H1 (cell line): Measurements from ENCODE around the gene SMIM32. TPM values are rescaled to one million over a fixed set of nuclear protein-coding genes. Genes with fewer than 3 reads are reported as not detected.

Source experiments
- CTCF ChIA-PET: fragments of 300-600 bp; sonication (Branson Sonifier 250); formaldehyde crosslinking; loops from one replicate; lab custom pipeline; 2021; ENCODE audit not compliant: partially characterized antibody; lab: Charles Lee
- POLR2A ChIA-PET: fragments of 300-600 bp; sonication (Branson Sonifier 250); formaldehyde crosslinking; loops from one replicate; lab custom pipeline; 2021; ENCODE audit warnings: inconsistent platforms; ENCODE audit not compliant: partially characterized antibody; lab: Charles Lee
- DNase-seq, 2 experiments: peaks; one replicate each; pipeline versions ENCODE4 v3.0.0 to v3.0.0-alpha.2; 2010 to 2022; ENCODE audit warnings: low spot score in 2 of 2, low read depth in 1 of 2, mixed read lengths in 1 of 2
- FAIRE-seq: peaks from 2 replicates; lab custom pipeline; 2011; peaks lifted over from hg19 to GRCh38; lab: Jason Lieb, UNC
- H2AFZ ChIP-seq: 2 replicates; pipeline ENCODE4 v1.8.1; 2012; ENCODE audit warnings: low read length, inconsistent platforms
- H2AK5ac ChIP-seq: 2 replicates; pipeline ENCODE4 v1.6.1; 2013; ENCODE audit warnings: low read depth, low read length
- H2BK120ac ChIP-seq: replicated peaks from 2 replicates; pipeline ENCODE3; 2013; ENCODE audit warnings: low read depth, low read length, inconsistent platforms
- H2BK12ac ChIP-seq: 2 replicates; pipeline ENCODE4 v1.6.1; 2013; ENCODE audit warnings: low read depth, low read length
- H2BK15ac ChIP-seq: 2 replicates; pipeline ENCODE4 v1.6.1; 2013; ENCODE audit warnings: low read length
- H2BK20ac ChIP-seq: 2 replicates; pipeline ENCODE4 v1.6.1; 2013; ENCODE audit warnings: low read length
- H2BK5ac ChIP-seq: 2 replicates; pipeline ENCODE4 v1.6.1; 2013; ENCODE audit warnings: low read depth, low read length
- H3K14ac ChIP-seq: 2 replicates; pipeline ENCODE4 v1.6.1; 2013; ENCODE audit warnings: inconsistent platforms; ENCODE audit not compliant: insufficient read length
- H3K18ac ChIP-seq: 2 replicates; pipeline ENCODE4 v1.6.1; 2013; ENCODE audit warnings: low read length; ENCODE audit errors: extremely low read depth
- H3K23ac ChIP-seq: 2 replicates; pipeline ENCODE4 v1.6.1; 2013; ENCODE audit warnings: inconsistent platforms; ENCODE audit not compliant: insufficient read length
- H3K23me2 ChIP-seq: 2 replicates; pipeline ENCODE4 v1.6.1; 2013; ENCODE audit warnings: low read depth, low read length
- H3K27ac ChIP-seq: 2 replicates; pipeline ENCODE4 v1.6.1; 2011; ENCODE audit warnings: low read depth, low read length, inconsistent platforms
- H3K27me3 ChIP-seq, 4 experiments: replicated peaks in 1 of 4; 1 replicate in 1 of 4; 2 replicates in 3 of 4; pipeline versions ENCODE4 v1.6.1 to v1.8.1; 2011 to 2013; ENCODE audit warnings: low read length in 3 of 4, mild to moderate bottlenecking in 3 of 4, inconsistent platforms in 2 of 4, mixed read lengths in 2 of 4, moderate library complexity in 1 of 4; ENCODE audit not compliant: control insufficient read depth in 3 of 4, insufficient read depth in 3 of 4; ENCODE audit errors: extremely low read depth in 1 of 4
- H3K36me3 ChIP-seq, 4 experiments: 2 replicates each; pipeline versions ENCODE4 v1.6.1 to v1.8.1; 2011 to 2013; ENCODE audit warnings: mild to moderate bottlenecking in 4 of 4, low read length in 3 of 4, moderate library complexity in 2 of 4, control low read depth in 1 of 4, inconsistent platforms in 1 of 4; ENCODE audit not compliant: insufficient read depth in 4 of 4, control insufficient read depth in 2 of 4
- H3K4ac ChIP-seq: replicated peaks from 2 replicates; pipeline ENCODE3; 2013; ENCODE audit warnings: low read length, low read depth, mixed read lengths, inconsistent platforms; ENCODE audit not compliant: insufficient read length
- H3K4me1 ChIP-seq, 4 experiments: replicated peaks in 1 of 4; 1 replicate in 1 of 4; 2 replicates in 3 of 4; pipeline versions ENCODE4 v1.6.1 to v1.8.1; 2011 to 2013; ENCODE audit warnings: low read length in 3 of 4, inconsistent platforms in 2 of 4, mixed read lengths in 1 of 4; ENCODE audit not compliant: insufficient read depth in 4 of 4, control insufficient read depth in 3 of 4
- H3K4me2 ChIP-seq, 2 experiments: 2 replicates each; pipeline versions ENCODE4 v1.6.1 to v1.8.1; 2011 to 2013; ENCODE audit warnings: low read depth in 2 of 2, low read length in 2 of 2, control low read depth in 1 of 2, inconsistent platforms in 1 of 2, mild to moderate bottlenecking in 1 of 2; ENCODE audit not compliant: insufficient read depth in 1 of 2
- H3K4me3 ChIP-seq, 4 experiments: fragments of 200-600, 300-600 bp in 1 of 4; sonication (generic), shearing (Covaris generic), sonication (Bioruptor Twin) in 1 of 4; 2 replicates each; pipeline versions ENCODE4 v1.5.1 to v1.8.1; 2011 to 2016; ENCODE audit warnings: low read length in 4 of 4, low read depth in 3 of 4, control low read depth in 2 of 4, inconsistent platforms in 2 of 4, mild to moderate bottlenecking in 2 of 4, mixed read lengths in 1 of 4, moderate library complexity in 1 of 4; ENCODE audit not compliant: insufficient read depth in 2 of 4; ENCODE audit errors: extremely low read depth in 1 of 4
- H3K56ac ChIP-seq: replicated peaks from 2 replicates; pipeline ENCODE3; 2013; ENCODE audit warnings: low read depth, mild to moderate bottlenecking, mixed read lengths, low read length, inconsistent platforms; ENCODE audit not compliant: insufficient read length
- H3K79me1 ChIP-seq: 2 replicates; pipeline ENCODE4 v1.6.1; 2013; ENCODE audit warnings: low read depth, low read length, control low read depth
- H3K79me2 ChIP-seq, 2 experiments: 2 replicates each; pipeline versions ENCODE4 v1.6.1 to v1.8.1; 2012 to 2013; ENCODE audit warnings: low read length in 2 of 2, mild to moderate bottlenecking in 2 of 2, inconsistent platforms in 1 of 2; ENCODE audit not compliant: insufficient read depth in 2 of 2, control insufficient read depth in 1 of 2
- H3K9ac ChIP-seq, 4 experiments: replicated peaks in 1 of 4; 1 replicate in 1 of 4; 2 replicates in 3 of 4; pipeline versions ENCODE4 v1.6.1 to v1.8.1; 2011 to 2013; ENCODE audit warnings: low read depth in 3 of 4, low read length in 3 of 4, control low read depth in 2 of 4, mild to moderate bottlenecking in 2 of 4, moderate library complexity in 2 of 4, inconsistent platforms in 1 of 4; ENCODE audit errors: extremely low read depth in 1 of 4
- H3K9me3 ChIP-seq, 2 experiments: 2 replicates each; pipeline versions ENCODE4 v1.6.1 to v1.8.1; 2012 to 2013; ENCODE audit warnings: mild to moderate bottlenecking in 2 of 2, moderate library complexity in 2 of 2, control low read depth in 1 of 2, inconsistent platforms in 1 of 2, low read depth in 1 of 2, low read length in 1 of 2, mixed read lengths in 1 of 2; ENCODE audit not compliant: insufficient read depth in 2 of 2
- H4K20me1 ChIP-seq, 2 experiments: replicated peaks in 1 of 2; 2 replicates each; pipeline versions ENCODE3 to v1.8.1; 2011 to 2013; ENCODE audit warnings: inconsistent platforms in 2 of 2, low read length in 2 of 2, mild to moderate bottlenecking in 1 of 2; ENCODE audit not compliant: insufficient read depth in 2 of 2, control insufficient read depth in 1 of 2
- H4K5ac ChIP-seq: 2 replicates; pipeline ENCODE4 v1.6.1; 2013; ENCODE audit warnings: low read length, low read depth, mixed read lengths, inconsistent platforms; ENCODE audit not compliant: insufficient read length
- H4K8ac ChIP-seq: 2 replicates; pipeline ENCODE4 v1.8.0; 2013; ENCODE audit warnings: mild to moderate bottlenecking, moderate library complexity, low read length, inconsistent platforms; ENCODE audit not compliant: insufficient read depth; ENCODE audit errors: extremely low read depth
- H4K91ac ChIP-seq: replicated peaks from 2 replicates; pipeline ENCODE3; 2013; ENCODE audit warnings: low read length, mixed read lengths, inconsistent platforms; ENCODE audit not compliant: insufficient read length
- BRCA1 ChIP-seq: IDR thresholded peaks from 2 replicates; pipeline ENCODE4 v1.6.1; 2012; ENCODE audit warnings: low read depth, low read length, improper control_type of control experiment
- CEBPB ChIP-seq: IDR thresholded peaks from 2 replicates; pipeline ENCODE4 v1.6.1; 2012; ENCODE audit warnings: low read depth, low read length
- EP300 ChIP-seq, 2 experiments: IDR thresholded peaks; 1 replicate in 1 of 2; 2 replicates in 1 of 2; pipeline ENCODE4 v1.6.1; 2011 to 2012; ENCODE audit warnings: low read depth in 2 of 2, low read length in 2 of 2, mild to moderate bottlenecking in 2 of 2, borderline replicate concordance in 1 of 2, inconsistent platforms in 1 of 2, moderate library complexity in 1 of 2
- GABPA ChIP-seq: IDR thresholded peaks from 2 replicates; pipeline ENCODE4 v1.6.1; 2011; ENCODE audit warnings: mild to moderate bottlenecking, low read length, moderate library complexity, borderline replicate concordance; ENCODE audit not compliant: insufficient read depth
- KDM1A ChIP-seq: fragments of 200-600, 300-600 bp; sonication (generic); IDR thresholded peaks from 2 replicates; pipeline ENCODE4 v1.7.1; 2016; ENCODE audit warnings: mild to moderate bottlenecking, low read length, borderline replicate concordance
- NANOG ChIP-seq: IDR thresholded peaks from 2 replicates; pipeline ENCODE4 v1.6.1; 2011; ENCODE audit warnings: low read length, low read depth, mild to moderate bottlenecking, inconsistent platforms; ENCODE audit not compliant: insufficient read depth, poor library complexity, severe bottlenecking
- RNF2 ChIP-seq: fragments of 200-900, 300-1000 bp; sonication (generic); IDR thresholded peaks from 2 replicates; pipeline ENCODE4 v1.7.1; 2016; ENCODE audit warnings: borderline replicate concordance, low read depth, mild to moderate bottlenecking, antibody characterized with exemption, low read length; ENCODE audit not compliant: poor library complexity, severe bottlenecking; ENCODE audit errors: missing control alignments
- SP1 ChIP-seq: IDR thresholded peaks from 2 replicates; pipeline ENCODE4 v1.6.1; 2011; ENCODE audit warnings: low read depth, low read length
- SUZ12 ChIP-seq: fragments of 200-600 bp; sonication (generic); IDR thresholded peaks from 2 replicates; pipeline ENCODE4 v1.6.1; 2012; ENCODE audit warnings: mild to moderate bottlenecking, inconsistent platforms, low read length, moderate library complexity, mixed read lengths
- TEAD4 ChIP-seq: IDR thresholded peaks from 2 replicates; pipeline ENCODE4 v1.6.1; 2012; ENCODE audit warnings: low read depth, low read length, inconsistent platforms, mixed read lengths
- WGBS, 2 experiments: shearing (Covaris generic) in 1 of 2; methylation state at CpG; one replicate each; pipeline versions ENCODE4 v1.1.6 to v1.1.7; 2013 to 2015; ENCODE audit warnings: low lambda C conversion rate in 2 of 2, mixed read lengths in 2 of 2, inconsistent platforms in 1 of 2, low coverage in 1 of 2, missing lambda C conversion rate in 1 of 2; ENCODE audit not compliant: insufficient replicate concordance in 2 of 2, insufficient coverage in 1 of 2, insufficient read length in 1 of 2; ENCODE audit errors: extremely low coverage in 1 of 2, missing lambda C conversion rate in 1 of 2; 5-methylcytosine and 5-hydroxymethylcytosine counted together
- polyA plus RNA-seq, 7 experiments: library from polyadenylated mRNA; depleted of rRNA in 3 of 7; stranded (reverse) in 5 of 7; unstranded in 2 of 7; fragments of >200 nt in 5 of 7; fragments of 200-250 nt in 2 of 7; gene quantifications; 1 replicate in 5 of 7; 2 replicates in 1 of 7; 4 replicates in 1 of 7; pipeline versions ENCODE4 v1.2.1 to v1.2.3, GENCODE V29; 2011 to 2013; ENCODE audit warnings: missing spikeins in 2 of 7, mixed read lengths in 2 of 7
- total RNA-seq: library from RNA; stranded (reverse); fragmentation: NEBNext Ultra II Directional; extraction: Animal tissue kit (Norgen Biotek cat#: 25700); gene quantifications from 2 replicates; pipeline ENCODE4 v1.2.1, GENCODE V29; 2021
- TF ChIP-seq, protein P1 (sequence below), 3 experiments: IDR thresholded peaks; 1 replicate in 2 of 3; 2 replicates in 1 of 3; pipeline versions ENCODE4 v1.5.1 to v1.6.1; 2011; ENCODE audit warnings: low read length in 3 of 3, mild to moderate bottlenecking in 3 of 3, inconsistent platforms in 2 of 3, low read depth in 1 of 3, moderate library complexity in 1 of 3; ENCODE audit not compliant: insufficient read depth in 1 of 3; ENCODE audit errors: control extremely low read depth in 1 of 3

SMIM32 gene
- total and polyA plus RNA-seq, 2 of the 8 experiments (the other 6 are each of a cell fraction or from before 2014, with no cell fraction given) = 0.09 to 0.22 TPM

GRCh38 chr5:136242611-136243010, 49.6 kb upstream of the SMIM32 start:
- Histone ChIP-seq H2AK5ac (no peak overlapping the region), H4K8ac (no peak overlapping the region), H3K9ac (no peak overlapping the region), H4K5ac (no peak overlapping the region), H3K23me2 (no peaks in the 10 kb centered on the region), H3K36me3 (no peaks in the 10 kb centered on the region), H3K4me2 (no peak overlapping the region), H3K56ac (no peak overlapping the region), H3K14ac (no peak overlapping the region), H2BK15ac (no peak overlapping the region), H3K4ac (no peak overlapping the region), H3K79me1 (no peaks in the 10 kb centered on the region), H3K27me3 (no peaks in the 10 kb centered on the region; a peak in 1 of 7 replicates), H3K23ac (no peak overlapping the region), H2BK5ac (no peak overlapping the region), H3K18ac (no peak overlapping the region), H4K91ac (no peak overlapping the region), H2BK20ac (no peak overlapping the region), H3K4me1 (no peaks in the 10 kb centered on the region), H3K9me3 (no peaks in the 10 kb centered on the region), H2BK120ac (no peak overlapping the region), H3K4me3 (no peak overlapping the region), H2AFZ (no peak overlapping the region), H3K27ac (no peak overlapping the region), H2BK12ac (no peak overlapping the region), H3K79me2 (no peaks in the 10 kb centered on the region), H4K20me1 (no peaks in the 10 kb centered on the region)
- 80% methylated on average over 2 of the region's 2 CpGs; no CpG with 5 or more reads in 1 of the 2 experiments for WGBS, 2 experiments
- ChIA-PET POLR2A (no interaction called here), CTCF (interaction anchor here (0.7 to 1.8 kb wide), 3 partner anchors 26 to 532 kb away, joined by 3 to 4 read pairs (median 3); no protein-coding TSS in a partner anchor)
- no peak for DNase-seq
- FAIRE-seq = no peak
- TF ChIP-seq KDM1A (no peak), SP1 (no peak), RNF2 (no peak), EP300 (IDR thresholded peaks at IDR 0.05; ENCODE audit: borderline replicate concordance in 1 of 2, low read depth in 2 of 2, low read length in 2 of 2) (no peak), NANOG (no peak), BRCA1 (no peak), CEBPB (no peak), TEAD4 (no peak), SUZ12 (no peak), GABPA (no peak)
- TF ChIP-seq, protein P1, sequence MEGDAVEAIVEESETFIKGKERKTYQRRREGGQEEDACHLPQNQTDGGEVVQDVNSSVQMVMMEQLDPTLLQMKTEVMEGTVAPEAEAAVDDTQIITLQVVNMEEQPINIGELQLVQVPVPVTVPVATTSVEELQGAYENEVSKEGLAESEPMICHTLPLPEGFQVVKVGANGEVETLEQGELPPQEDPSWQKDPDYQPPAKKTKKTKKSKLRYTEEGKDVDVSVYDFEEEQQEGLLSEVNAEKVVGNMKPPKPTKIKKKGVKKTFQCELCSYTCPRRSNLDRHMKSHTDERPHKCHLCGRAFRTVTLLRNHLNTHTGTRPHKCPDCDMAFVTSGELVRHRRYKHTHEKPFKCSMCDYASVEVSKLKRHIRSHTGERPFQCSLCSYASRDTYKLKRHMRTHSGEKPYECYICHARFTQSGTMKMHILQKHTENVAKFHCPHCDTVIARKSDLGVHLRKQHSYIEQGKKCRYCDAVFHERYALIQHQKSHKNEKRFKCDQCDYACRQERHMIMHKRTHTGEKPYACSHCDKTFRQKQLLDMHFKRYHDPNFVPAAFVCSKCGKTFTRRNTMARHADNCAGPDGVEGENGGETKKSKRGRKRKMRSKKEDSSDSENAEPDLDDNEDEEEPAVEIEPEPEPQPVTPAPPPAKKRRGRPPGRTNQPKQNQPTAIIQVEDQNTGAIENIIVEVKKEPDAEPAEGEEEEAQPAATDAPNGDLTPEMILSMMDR (IDR thresholded peaks at IDR 0.05; ENCODE audit: control extremely low read depth in 1 of 3, insufficient read depth in 1 of 3, low read depth in 1 of 3, low read length in 3 of 3) = no peak
